Erythroblast (primary cell): ENCODE results near the gene IKBIP.

Source experiments
- GATA1 ChIP-seq: IDR thresholded peaks from 2 replicates; pipeline ENCODE4 v1.6.1; 2011; ENCODE audit warnings: low read depth, mild to moderate bottlenecking, control low read depth, low read length, moderate library complexity
- POLR2A ChIP-seq: IDR thresholded peaks from 2 replicates; pipeline ENCODE4 v1.6.1; 2011; ENCODE audit warnings: mild to moderate bottlenecking, low read length

DNA sequence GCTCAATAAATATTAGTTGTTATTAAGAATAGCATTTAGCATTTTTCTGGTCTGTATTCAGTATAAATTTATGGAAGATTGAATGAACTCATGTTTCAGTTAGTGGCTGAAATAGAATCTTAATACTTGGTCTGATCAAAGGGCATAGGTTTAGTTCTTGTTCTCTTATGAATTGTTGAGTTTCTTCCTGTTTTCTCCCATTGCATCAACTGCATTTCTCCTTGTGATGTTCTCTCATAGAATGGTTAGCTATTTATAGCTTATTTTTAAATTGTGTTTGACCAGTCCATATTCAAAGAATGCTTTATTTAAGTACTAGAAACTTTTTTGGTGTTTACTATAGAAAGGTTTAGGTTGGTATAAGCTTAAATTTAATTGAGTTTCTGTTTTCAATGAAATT, 30.3 kb upstream of the IKBIP start:
- no peak for TF ChIP-seq POLR2A
- TF ChIP-seq GATA1 = no peak
